ENCODE measurements around the gene ZNF793. TPM values are rescaled to one million over a fixed set of nuclear protein-coding genes. Genes with fewer than 3 reads are reported as not detected.

Gene ZNF793
- total and polyA plus RNA-seq, 2 of the 8 experiments (the other 6 are each of a cell fraction or from before 2014, with no cell fraction given): 5.0 to 13.3 TPM

GRCh38 chr19:37467608-37468090 lies 39.1 kb upstream of the ZNF793 start (continued):
- TF ChIP-seq KDM4A (IDR thresholded peaks at IDR 0.05; ENCODE audit: low read depth, low read length, severe bottlenecking): no peak
- TF ChIP-seq MAFK (IDR thresholded peaks at IDR 0.05; ENCODE audit: low read depth, low read length): no peak
- no peak for TF ChIP-seq RNF2 (IDR thresholded peaks at IDR 0.05; ENCODE audit: borderline replicate concordance, low read depth, low read length, missing control alignments, poor library complexity, severe bottlenecking)
- TF ChIP-seq SIRT6 (IDR thresholded peaks at IDR 0.05; ENCODE audit: low read length): no peak
